Measurements from ENCODE around the gene MYT1.

DNA sequence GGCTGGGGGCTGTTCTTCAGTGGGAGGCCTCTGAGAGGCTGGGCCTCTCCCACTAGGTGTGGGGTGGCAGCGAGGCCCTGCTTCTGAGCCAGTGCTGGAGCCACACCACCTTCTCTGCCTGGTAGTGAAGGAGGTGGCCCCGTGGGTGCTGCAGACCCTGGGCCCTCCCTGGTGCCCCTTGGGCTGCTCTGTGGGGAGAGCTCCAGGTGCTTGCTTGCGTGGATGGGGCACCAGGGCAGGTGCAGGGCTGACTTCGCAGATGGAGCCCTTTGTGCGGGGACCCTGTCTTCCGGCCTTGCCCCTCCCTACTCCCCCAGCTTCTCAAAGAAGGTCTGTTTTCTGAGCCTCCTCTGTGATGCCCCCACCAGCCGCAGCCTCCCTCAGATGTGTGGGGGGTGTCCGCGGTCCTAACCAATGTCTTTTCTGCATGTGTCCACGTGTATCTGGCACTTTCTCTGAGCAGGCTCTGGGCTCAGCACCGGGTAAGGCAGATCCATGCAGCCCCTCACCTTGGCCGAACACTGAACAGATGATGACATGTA lies 17.2 kb upstream of the MYT1 start:
- no peak for TF ChIP-seq CTCF (IDR thresholded peaks at IDR 0.05)
- no peak for TF ChIP-seq POLR2A (IDR thresholded peaks at IDR 0.05)
- no peak for TF ChIP-seq EP300 (IDR thresholded peaks at IDR 0.05)
